GM21737 (cell line): ENCODE data around the gene ADCY9.

Experiments used
- ATAC-seq: cut with Tn5 transposase; IDR thresholded peaks from one replicate; pipeline ENCODE4 v1.9.1; 2021; ENCODE audit warnings: mild to moderate bottlenecking, moderate library complexity; ENCODE audit not compliant: unreplicated experiment

ADCY9 gene

DNA sequence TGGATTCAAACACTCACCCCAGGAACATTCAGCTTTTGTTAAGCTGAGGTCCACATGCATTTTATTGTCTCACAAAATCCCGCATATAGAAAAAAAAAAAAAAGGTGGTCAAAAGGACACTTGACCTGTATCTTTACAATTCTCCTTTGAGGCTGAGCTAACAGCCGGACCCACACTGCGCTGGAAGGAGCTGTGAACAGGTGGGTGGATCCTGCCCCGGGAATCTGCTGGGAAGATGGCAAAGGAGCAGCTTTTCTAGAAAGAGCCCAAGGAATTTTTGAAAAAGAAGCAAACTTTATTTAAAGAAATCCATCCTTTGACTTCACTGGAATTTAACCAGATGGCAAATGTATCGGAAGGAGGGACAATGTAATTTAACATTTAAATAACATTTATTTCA, 108.1 kb downstream of the ADCY9 start:
- no peak for ATAC-seq

DNA sequence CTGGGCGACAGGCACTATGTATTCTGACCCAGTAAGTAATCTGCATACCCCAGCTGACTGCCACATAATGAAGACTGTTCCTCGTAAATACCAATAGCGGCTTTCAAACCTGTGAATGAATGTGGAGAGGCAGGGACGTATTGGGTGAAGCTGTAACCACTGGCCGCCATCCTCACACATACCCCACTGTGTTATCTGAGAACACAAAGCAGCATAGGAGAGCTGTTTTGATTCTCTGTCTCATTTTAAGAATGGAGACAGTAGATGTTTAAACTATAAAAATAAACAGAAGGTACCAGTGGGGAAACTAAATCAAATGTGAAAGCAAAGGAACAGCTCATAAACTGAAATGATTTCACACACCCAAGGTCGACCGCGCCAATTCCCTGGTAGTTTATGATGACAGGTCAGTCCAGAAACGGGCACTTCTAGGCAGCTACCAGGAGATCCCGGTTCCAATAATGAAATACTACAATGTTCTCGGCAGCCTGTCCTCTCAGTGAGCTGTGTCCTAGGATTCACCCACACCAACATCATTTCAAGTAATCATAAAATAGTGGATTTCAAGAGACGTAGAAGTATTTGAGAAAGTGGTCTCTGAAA, 109.7 kb downstream of the ADCY9 start:
- ATAC-seq, result no peak

GRCh38 chr16:4005731-4006130, 110.5 kb downstream of the ADCY9 start:
- no peak for ATAC-seq

DNA sequence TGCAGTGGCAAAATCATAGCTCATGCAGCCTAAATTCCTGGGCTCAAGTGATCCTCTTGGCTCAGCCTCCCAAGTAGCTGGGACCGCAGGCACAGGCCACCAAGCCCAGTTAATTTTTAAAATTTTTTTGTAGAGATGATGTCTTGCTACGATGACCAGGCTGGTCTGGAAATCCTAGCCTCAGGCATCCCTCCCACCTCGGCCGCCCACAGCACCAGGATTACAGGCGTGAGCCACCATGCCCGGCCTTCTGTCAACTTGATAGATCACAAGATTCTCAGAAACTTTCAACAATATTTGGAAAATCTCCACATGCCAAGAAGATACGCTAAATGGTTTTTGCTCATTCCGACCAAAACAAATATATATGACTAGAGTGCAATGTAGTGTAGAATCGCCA, 111.0 kb downstream of the ADCY9 start:
- ATAC-seq, result no peak

GRCh38 chr16:4004206-4004605, 112.0 kb downstream of the ADCY9 start:
- ATAC-seq, result no peak

- no peak for ATAC-seq
Measured at GRCh38 chr16:4003576-4003975, 112.7 kb downstream of the ADCY9 start.

DNA sequence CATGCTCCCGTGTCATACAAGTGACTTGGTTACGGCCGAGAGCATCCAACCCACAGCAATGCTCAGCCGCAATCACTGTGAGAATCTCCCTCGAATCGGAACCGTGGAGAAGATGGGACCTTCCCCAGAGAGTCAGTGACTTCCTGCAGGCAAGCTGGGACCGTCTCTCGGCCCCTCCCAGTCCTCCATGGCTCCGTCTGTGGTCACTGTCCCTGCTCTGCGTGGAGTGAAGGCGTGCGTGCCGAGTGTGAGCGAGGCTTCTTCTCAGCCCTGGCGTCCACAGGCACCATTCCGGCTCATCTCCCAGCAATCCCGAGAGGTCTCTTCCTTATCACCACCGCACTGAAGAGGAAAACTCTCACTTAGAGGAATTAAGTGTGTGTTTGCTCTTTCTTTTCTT, 113.1 kb downstream of the ADCY9 start:
- no peak for ATAC-seq

- ATAC-seq, result no peak
Measured at GRCh38 chr16:4002121-4002520, 114.1 kb downstream of the ADCY9 start.

GRCh38 chr16:3999479-4000325, 116.5 kb downstream of the ADCY9 start:
- ATAC-seq, result no peak

DNA sequence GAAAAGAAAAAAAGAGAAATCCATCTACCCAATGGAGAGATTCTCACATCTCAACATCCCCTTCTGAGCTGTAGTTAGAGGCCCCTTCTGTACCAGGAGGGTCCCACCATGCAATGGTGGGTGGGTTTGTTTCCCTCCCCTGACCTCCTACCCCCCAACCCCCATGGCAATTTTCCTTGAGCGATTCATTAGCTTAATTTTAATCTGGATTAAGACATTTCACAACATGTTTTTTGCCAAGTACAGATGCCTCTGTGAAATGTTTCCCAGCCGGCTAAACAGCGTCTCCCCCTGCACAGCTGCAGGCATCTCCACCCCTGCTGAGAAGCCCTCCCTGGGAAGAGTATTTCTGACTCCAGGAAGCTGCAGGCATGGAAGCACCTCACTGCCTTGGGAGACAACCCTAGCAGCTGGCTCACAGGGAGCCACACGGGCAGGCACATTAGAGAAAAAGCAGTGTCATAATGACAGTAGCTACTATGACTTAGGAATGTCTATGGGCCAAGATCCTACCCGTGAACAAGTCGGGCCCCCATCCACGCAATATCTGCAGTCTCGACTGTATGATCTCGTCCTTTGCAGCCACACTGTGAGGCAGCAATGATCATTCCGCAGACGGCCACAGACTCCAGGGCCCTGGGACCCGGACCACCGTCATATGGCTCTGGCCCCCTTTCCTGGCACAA, 117.3 kb downstream of the ADCY9 start:
- no peak for ATAC-seq

DNA sequence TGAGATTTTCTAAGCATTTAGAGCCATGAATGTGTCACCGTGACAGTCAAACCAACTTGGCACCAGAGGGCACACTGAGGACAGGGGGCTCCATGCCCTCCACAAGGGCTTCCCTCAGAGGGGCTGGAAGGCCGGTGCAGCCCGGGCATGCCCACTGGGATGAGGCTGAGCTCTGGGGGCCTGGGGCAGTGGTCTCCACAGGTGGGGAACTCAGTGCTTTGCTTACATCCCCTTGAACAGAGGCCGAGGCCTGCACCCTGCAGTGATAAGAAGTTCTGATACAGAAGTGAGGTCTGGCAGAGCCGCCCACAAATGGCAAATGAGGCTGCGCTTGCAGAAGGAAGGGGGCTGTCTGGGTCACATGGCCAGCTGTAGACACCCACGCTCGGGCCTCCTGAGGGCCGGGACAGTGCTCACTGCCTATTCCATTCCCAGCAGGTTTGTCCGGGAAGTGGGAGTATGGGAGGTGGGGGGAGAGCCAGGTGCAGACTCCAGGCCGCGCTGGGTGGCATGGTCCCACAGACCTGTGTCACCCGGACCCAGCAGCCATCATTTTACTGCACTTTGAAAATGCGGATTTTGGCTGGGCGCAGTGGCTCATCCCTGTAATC, 118.9 kb downstream of the ADCY9 start:
- ATAC-seq, result no peak

DNA sequence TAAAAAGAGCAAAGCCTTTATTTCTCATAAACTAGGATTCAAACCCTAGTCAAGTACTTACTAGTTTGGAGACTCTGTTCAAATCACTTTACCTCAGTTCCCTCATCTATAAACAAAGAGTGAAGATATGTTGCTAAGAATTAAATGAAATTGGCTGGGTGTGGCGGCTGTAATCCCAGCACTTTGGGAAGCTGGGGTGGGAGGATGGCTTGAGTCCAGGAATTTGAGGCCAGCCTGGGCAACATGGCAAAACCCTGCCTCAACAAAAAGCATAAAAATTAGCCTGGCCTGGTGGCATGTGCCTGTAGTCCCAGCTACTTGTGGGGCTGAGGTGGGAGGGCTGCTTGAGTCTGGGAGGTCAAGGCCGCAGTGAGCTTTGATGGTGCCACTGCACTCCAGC, 121.2 kb downstream of the ADCY9 start:
- ATAC-seq, result no peak

GRCh38 chr16:3993052-3993785, 123.0 kb downstream of the ADCY9 start:
- no peak for ATAC-seq

GRCh38 chr16:3992297-3993051, 123.8 kb downstream of the ADCY9 start:
- ATAC-seq, result no peak

DNA sequence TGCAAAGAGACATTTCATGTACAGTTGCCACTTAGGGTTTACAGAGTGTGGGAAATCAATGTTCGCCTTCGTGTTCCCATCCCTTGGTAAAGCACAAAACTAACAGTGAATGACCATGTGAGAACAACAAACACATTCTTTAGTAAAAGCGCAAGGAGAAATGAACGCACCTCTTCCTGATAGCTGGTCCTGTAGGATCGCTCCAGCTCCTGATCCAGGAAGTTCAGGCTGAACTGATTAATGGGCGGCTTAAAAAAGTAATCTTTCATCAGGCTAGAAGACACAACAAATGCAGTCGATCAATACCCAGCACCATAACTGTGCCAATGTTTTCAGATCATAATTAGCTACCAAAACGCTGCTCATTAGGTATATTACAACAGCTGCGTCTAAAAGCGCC, 127.4 kb downstream of the ADCY9 start:
- ATAC-seq, result no peak

DNA sequence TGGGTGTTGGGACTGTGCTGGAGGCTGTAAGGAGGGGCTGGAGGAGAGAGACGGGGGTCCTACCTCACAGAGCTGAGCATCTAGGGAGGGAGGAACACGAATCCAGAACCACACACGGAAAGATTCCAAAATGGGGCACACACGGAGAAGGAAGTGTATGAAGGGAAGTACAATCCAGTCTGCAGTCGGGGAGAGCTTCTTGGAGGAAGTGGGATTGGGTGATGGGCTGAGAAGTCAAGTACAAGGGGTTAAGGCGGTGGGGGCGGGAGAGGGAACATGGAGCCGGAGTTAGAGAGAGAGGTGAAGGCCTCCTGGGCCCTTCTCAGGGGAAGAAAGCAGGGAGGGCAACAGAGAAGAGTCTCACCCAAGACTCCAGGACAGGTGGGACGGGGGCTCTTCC, 128.2 kb downstream of the ADCY9 start:
- no peak for ATAC-seq

DNA sequence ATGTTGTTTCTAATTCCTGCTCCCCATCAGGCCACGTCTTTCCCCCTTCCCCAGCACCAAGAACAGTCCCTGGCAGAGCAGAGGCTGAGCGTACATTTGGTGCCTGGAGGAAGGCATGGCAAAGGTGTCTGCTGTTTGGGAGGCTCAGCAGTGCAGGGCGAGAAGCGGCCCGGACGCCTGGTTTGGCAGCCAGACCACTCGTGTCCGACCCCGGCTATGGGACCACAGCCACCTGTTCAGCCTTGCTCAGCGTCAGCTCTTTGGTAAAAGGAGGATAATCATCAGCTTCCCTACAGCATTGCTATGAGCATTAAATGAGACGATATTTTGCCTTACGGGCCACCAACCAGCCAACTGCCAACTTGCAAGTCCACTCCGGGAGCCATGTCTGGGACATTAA, 129.0 kb downstream of the ADCY9 start:
- ATAC-seq, result no peak

DNA sequence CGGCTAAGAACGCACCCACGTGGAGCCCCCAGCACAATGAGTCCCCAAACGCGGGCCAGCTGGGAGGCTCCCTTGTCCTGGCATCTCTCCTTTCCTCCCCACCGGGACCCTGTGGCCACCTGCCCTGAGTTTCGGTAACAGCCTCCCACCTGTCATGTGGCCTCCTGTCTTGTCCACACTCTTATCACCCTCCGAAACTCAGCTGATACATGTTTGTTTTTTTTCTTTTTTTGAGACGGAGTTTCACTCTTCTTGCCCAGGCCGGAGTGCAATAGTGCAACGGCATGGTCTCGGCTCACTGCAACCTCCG, 130.1 kb downstream of the ADCY9 start:
- no peak for ATAC-seq

DNA sequence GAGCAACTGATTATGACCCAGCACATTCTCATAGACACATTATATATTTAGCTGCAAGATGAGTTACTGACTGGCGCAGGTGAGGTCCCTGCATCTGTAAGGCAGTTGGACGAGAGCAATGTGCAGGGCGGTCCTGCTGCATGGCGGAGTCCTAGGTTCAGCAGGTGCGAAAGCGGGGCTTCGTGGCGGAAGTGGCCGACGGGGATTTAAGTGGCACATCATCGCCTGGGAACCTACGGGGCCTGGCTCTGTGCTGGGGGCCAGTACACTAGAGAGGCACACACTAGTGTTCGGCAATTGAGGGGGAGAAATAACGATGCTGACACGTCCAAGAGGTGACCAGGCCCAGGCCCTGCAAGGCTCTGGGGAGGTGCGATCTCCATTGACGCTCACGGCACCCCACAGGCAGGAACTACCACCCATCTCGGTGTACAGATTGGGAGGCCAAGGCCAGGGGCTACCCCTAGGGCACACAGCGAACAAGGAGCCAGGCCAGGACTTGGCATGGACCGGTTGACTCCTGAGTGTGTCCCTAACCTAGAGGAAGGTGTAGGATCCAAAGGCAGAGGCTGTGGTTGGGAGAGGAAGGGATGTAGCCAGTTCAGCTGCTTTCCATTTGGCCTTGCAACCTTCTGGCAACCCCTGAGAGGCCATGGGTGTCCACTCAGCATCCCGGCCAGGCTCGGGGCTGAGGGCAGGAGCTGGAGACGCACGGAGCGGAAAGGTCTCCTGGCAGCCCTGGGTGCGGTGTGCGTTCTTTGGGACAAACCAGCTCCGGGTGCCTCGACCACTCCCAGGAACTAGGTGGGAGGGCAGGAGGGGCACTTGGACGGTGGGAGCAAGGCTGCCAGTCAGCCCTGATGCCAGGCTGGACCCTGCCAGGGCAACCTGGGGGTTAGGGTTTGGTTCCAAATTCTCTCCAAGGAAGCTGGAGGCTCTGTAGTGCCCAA, 131.9 kb downstream of the ADCY9 start:
- ATAC-seq, result no peak
